Measurements from ENCODE around the gene CALML3. TPM values are rescaled to one million over a fixed set of nuclear protein-coding genes. Genes with fewer than 3 reads are reported as not detected.

The CALML3 gene
- polyA plus RNA-seq, 6 donors from 2014 or later = not detected

DNA sequence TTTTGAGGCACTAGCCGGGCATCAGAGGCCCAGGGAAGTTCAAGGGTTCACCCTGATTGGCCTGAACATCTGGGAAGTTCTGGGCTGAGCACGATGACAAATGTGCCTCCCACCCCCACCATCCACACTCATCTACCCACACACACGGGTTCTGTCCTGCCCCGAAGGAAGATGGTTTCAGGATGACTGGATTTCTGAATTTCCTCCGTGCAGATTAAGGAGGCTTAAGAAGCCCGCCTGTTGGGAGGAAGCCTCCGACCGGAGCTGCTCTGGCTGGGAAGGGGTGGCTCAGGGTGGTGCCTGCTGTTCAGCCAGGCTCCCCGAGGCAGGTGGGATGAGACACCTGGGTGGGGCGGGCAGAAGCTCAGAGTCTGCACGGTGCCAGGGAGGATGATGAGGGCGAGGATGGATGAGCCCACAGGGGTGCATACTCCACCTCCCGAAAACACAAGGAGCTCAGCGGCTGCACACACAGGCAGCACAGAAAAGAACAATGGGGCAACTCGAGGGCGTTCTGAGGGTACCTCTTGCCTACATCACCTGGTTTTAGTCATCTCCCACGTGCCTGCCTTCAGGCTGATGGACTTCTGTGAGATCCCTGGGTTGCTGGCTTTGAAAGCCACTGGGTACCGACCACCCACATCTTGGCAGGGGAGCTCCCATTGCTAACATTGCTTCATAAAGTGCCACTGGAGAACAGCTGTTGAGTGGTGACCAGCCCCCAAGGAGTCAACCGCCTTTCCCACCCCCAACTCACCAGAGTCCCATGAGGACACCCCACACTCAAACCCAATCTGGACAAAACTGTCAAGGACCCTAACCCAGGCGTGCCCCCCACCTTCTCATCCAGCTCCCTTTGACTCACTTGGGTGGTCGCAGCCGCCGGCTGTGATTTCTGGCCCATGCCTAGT is 41.2 kb downstream of the CALML3 start:
- Mint-ChIP-seq H3K27me3 (peaks cover 0 to 40% (median 26%) of the 10 kb centered on the region in 3 donors), H3K4me1 (peaks cover 0 to 3% (median 0%) of the 10 kb centered on the region in 3 donors), H3K9me3 (peaks cover 0 to 4% (median 0%) of the 10 kb centered on the region in 7 donors), H3K27ac (peak overlapping the region in 1 of 6 donors; percentile 64), H3K4me3 (no peak overlapping the region), H3K36me3 (no peaks in the 10 kb centered on the region)
- no peak for DNase-seq
- ATAC-seq (ENCODE audit: low read depth in 2 of 2) = no peak

DNA sequence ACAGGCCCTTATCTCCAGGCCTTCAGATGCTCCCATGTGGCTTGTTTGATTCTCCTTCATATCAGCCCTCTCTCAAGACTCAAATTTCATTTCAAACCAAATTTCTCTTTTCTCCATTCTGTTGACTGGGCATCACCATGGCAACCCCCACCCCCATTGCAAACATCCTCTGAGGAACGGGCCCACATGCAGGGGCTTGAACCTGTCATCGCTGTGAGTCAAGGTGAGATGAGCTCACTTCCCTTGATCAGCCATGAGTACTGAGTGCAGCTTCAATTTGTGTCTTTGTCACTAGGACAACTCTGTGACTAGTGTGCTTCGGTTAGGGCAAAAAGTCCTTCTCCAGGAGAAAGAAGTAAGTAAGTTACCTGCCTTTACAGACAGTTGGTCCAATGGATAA is 41.9 kb downstream of the CALML3 start:
- no peak for ATAC-seq (ENCODE audit: low read depth in 2 of 2)

GRCh38 chr10:5567477-5567876 is 42.7 kb downstream of the CALML3 start:
- H3K27me3 Mint-ChIP-seq = peaks cover 0 to 28% (median 23%) of the 10 kb centered on the region in 3 donors
- ATAC-seq (ENCODE audit: low read depth in 2 of 2) (no peak), DNase-seq (no peak)
- H3K4me1 Mint-ChIP-seq = peaks cover 0 to 3% (median 0%) of the 10 kb centered on the region in 3 donors
- no peak overlapping the region for H3K4me3 Mint-ChIP-seq
- H3K9me3 Mint-ChIP-seq = peaks cover 0 to 4% (median 0%) of the 10 kb centered on the region in 7 donors
- H3K36me3 Mint-ChIP-seq = no peaks in the 10 kb centered on the region
- no peak overlapping the region for H3K27ac Mint-ChIP-seq

More for the DNA sequence above, 41.9 kb downstream of the CALML3 start:
- Mint-ChIP-seq H3K27me3 (peaks cover 0 to 34% (median 26%) of the 10 kb centered on the region in 3 donors), H3K9me3 (peaks cover 0 to 4% (median 0%) of the 10 kb centered on the region in 7 donors), H3K4me1 (peaks cover 0 to 3% (median 0%) of the 10 kb centered on the region in 3 donors), H3K27ac (peak overlapping the region in 1 of 6 donors; percentile 64), H3K36me3 (no peaks in the 10 kb centered on the region), H3K4me3 (no peak overlapping the region)
- no peak for DNase-seq

DNA sequence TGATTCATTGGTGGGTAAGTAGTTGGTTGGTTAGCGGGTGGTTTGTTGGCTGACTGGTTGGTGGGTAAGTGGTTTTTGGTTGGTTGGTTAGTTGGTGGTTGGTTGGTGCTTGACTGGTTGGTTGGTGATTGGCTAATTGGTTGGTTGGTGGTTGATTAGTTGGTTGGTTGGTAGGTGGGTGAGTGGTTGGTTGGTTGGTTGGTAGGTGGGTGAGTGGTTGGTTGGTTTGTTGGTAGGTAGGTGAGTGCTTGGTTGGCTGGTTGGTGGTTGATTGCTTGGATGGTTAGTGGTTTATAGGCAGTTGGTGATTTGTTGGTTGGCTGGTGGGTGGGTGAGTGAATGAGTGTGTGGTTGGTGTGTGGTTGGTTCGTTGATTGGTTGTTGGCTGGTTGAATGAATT is 44.2 kb downstream of the CALML3 start:
- Mint-ChIP-seq H3K27me3 (peaks cover 0 to 26% (median 17%) of the 10 kb centered on the region in 3 donors), H3K4me3 (no peak overlapping the region), H3K9me3 (peaks cover 0 to 4% (median 0%) of the 10 kb centered on the region in 7 donors), H3K4me1 (peaks cover 0 to 4% (median 3%) of the 10 kb centered on the region in 3 donors), H3K27ac (peak overlapping the region in 1 of 6 donors; percentile 25), H3K36me3 (no peaks in the 10 kb centered on the region)
- ATAC-seq (ENCODE audit: low read depth in 2 of 2) = no peak
- no peak for DNase-seq

DNA sequence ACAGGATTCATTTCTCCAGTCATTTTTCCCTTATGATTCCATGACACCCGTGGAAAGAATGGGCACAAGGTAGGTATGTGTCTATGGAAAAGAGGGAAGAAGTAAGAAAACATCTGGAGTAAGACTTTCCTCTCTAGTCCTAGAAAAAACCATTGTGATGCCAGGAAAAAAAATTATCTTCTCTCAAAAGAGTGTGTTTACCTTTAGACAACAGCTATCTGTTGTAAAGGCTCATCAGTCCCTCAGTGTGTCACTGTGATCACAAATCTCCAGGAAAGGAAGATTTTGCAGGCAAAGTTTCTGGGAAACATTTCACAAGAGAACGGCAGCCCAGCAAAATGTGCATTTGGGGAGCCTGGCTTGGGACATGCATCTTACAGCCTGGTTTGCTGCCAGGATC is 44.8 kb downstream of the CALML3 start:
- no peak for DNase-seq
- Mint-ChIP-seq H3K9me3 (peaks cover 0 to 4% (median 0%) of the 10 kb centered on the region in 7 donors), H3K36me3 (no peaks in the 10 kb centered on the region), H3K4me3 (no peak overlapping the region), H3K4me1 (peaks cover 0 to 4% (median 3%) of the 10 kb centered on the region in 3 donors), H3K27me3 (peaks cover 0 to 21% (median 11%) of the 10 kb centered on the region in 3 donors), H3K27ac (peak overlapping the region in 1 of 6 donors; percentile 76)
- ATAC-seq (ENCODE audit: low read depth in 2 of 2) = no peak

- DNase-seq (no peak), ATAC-seq (ENCODE audit: low read depth in 2 of 2) (no peak)
- peaks cover 0 to 4% (median 0%) of the 10 kb centered on the region in 7 donors for H3K9me3 Mint-ChIP-seq
These were observed 45.4 kb downstream of the CALML3 start for GRCh38 chr10:5570007-5570655.

GRCh38 chr10:5570979-5571810 is 46.4 kb downstream of the CALML3 start:
- H3K4me3 Mint-ChIP-seq = no peak overlapping the region
- H3K36me3 Mint-ChIP-seq = no peaks in the 10 kb centered on the region
- peaks cover 0 to 21% (median 9%) of the 10 kb centered on the region in 3 donors for H3K27me3 Mint-ChIP-seq
- peaks cover 0 to 4% (median 0%) of the 10 kb centered on the region in 7 donors for H3K9me3 Mint-ChIP-seq
- H3K27ac Mint-ChIP-seq = no peak overlapping the region
- H3K4me1 Mint-ChIP-seq = peaks cover 1 to 5% (median 4%) of the 10 kb centered on the region in 3 donors
- DNase-seq = no peak
- no peak for ATAC-seq (ENCODE audit: low read depth in 2 of 2)

More at GRCh38 chr10:5570007-5570655, 45.4 kb downstream of the CALML3 start:
- H3K4me3 Mint-ChIP-seq = no peak overlapping the region
- H3K36me3 Mint-ChIP-seq = no peaks in the 10 kb centered on the region
- peaks cover 0 to 17% (median 5%) of the 10 kb centered on the region in 3 donors for H3K27me3 Mint-ChIP-seq
- peaks cover 0 to 4% (median 3%) of the 10 kb centered on the region in 3 donors for H3K4me1 Mint-ChIP-seq
- peak overlapping the region in 1 of 6 donors; percentile 76 for H3K27ac Mint-ChIP-seq

- Mint-ChIP-seq H3K27ac (no peak overlapping the region), H3K4me1 (peaks cover 3 to 8% (median 4%) of the 10 kb centered on the region in 3 donors), H3K36me3 (no peaks in the 10 kb centered on the region), H3K27me3 (peaks cover 0 to 17% (median 15%) of the 10 kb centered on the region in 3 donors), H3K9me3 (peaks cover 0 to 4% (median 0%) of the 10 kb centered on the region in 7 donors), H3K4me3 (no peak overlapping the region)
- DNase-seq (no peak), ATAC-seq (ENCODE audit: low read depth in 2 of 2) (no peak)
These were observed 47.1 kb downstream of the CALML3 start for GRCh38 chr10:5571826-5572225.

DNA sequence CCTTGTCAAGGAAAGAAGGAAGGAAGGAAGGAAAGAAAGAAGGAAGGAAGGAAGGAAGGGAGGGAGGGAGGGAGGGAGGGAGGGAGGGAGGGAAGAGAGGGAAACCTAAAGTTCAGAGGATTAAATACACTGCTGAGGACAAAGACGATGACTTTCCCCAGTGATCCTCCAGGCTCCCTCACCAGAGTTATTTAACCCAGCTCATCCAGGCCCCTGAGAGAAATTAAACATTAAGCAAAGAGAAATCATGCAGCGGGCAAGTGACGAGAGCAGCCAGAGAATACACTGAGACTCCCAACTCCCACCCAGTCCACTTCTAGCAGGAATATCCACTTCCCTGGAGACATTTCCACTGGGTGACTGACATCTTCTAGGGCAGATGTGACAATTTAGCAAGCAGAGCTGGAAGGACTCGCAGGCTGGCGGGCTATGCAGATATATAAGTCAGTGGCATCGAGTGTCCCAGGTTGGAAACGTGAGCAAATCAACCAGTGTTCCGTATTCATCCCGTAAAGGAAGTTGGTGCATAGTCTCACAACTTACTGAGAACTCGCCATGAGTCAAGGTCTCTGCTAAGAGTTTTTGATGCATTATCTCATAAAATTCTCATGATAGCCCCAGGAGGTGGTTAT is 48.7 kb downstream of the CALML3 start:
- ATAC-seq (ENCODE audit: low read depth in 2 of 2) = no peak
- Mint-ChIP-seq H3K9me3 (peaks cover 0 to 4% (median 0%) of the 10 kb centered on the region in 7 donors), H3K4me3 (no peak overlapping the region), H3K36me3 (no peaks in the 10 kb centered on the region), H3K27ac (peak overlapping the region in 1 of 6 donors; percentile 21), H3K27me3 (peaks cover 0 to 17% (median 15%) of the 10 kb centered on the region in 3 donors), H3K4me1 (peaks cover 3 to 12% (median 4%) of the 10 kb centered on the region in 3 donors)
- DNase-seq = no peak

DNA sequence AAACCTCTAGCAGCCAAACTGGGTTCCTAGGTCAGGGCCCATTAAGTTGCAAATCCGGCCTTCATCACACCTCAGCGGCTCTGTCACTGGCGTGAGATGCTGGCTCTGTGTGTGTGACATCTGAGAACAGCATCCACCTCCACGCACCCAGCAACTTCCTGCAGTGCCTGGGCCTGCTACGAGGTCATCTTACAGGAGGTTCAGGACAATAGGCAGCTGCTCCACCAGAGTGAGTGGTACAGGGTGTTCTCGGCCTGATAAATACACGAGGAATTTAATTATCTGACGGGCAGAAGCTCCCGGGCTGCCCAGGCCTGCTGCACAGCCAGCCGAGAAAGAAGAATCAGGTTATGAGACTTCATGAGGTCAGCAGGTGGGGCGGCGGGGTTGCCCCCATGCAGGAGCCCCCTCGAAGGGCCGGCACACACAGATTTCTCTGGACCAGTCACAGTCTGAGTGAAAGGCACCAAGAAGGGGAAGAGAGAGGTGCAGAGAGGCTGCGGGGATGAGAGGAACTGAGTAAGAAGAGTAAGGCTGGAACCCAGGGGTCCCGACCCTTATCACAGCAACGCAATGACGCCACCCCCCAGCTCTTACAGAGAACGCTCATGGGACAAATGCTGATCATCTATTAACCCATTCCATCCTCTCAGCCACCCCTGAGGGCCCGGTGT is 49.3 kb downstream of the CALML3 start:
- Mint-ChIP-seq H3K4me3 (no peak overlapping the region), H3K36me3 (no peaks in the 10 kb centered on the region), H3K9me3 (peaks cover 0 to under 1% (median 0%) of the 10 kb centered on the region in 7 donors), H3K27me3 (peaks cover 0 to 17% (median 14%) of the 10 kb centered on the region in 3 donors), H3K4me1 (peaks cover 3 to 12% (median 4%) of the 10 kb centered on the region in 3 donors), H3K27ac (peak overlapping the region in 1 of 6 donors; percentile 21)
- DNase-seq (no peak), ATAC-seq (ENCODE audit: low read depth in 2 of 2) (no peak)

DNA sequence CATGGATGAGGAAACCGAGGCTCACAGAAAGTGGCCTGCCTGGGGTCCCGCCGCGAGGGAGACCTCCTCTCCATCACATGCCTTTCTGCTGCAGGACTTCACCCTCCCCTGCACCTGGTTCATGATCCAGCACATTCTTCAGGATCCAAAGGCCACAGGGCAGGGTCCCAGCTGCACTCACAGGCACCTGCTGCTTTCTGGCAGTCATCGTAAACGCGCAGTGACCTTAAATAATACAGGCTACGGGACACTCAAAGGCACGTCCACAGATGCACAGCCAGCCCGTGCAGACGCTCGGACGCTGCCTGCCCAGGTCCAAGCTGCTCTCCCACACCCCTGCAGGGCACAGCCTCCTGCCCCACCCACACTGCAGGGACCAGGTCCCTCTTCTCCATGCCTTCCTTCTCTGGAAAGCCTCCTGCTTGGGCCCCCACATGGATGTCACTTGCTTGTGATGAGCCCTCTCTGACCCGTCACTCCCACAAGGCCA is 49.9 kb downstream of the CALML3 start:
- DNase-seq = no peak
- Mint-ChIP-seq H3K4me3 (peak overlapping the region in 1 of 8 donors; percentile 70), H3K36me3 (no peaks in the 10 kb centered on the region), H3K4me1 (peaks cover 4 to 12% (median 4%) of the 10 kb centered on the region in 3 donors), H3K27me3 (peaks cover 0 to 17% (median 9%) of the 10 kb centered on the region in 3 donors), H3K27ac (no peak overlapping the region), H3K9me3 (no peaks in the 10 kb centered on the region)
- ATAC-seq (ENCODE audit: low read depth in 2 of 2) = no peak

DNA sequence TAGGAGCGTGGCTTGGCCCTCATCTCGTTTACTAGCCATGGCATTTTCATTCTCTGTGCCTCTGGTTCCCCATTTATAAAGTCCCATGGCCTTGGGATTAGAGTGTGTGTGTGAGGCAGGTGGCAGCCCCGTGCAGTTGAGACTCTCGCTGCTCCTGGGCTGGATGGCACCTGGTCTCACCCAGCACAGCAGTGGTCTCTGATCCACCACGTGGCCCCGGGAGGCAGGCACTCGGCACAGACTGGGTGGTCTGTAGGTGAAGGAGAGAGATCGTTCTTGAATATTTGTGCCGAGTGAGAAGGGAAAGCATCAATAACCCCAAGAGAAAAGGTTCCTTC is 50.4 kb downstream of the CALML3 start:
- DNase-seq (no peak), ATAC-seq (ENCODE audit: low read depth in 2 of 2) (no peak)
- no peak overlapping the region for H3K27ac Mint-ChIP-seq
- H3K4me1 Mint-ChIP-seq = peaks cover 4 to 12% (median 5%) of the 10 kb centered on the region in 3 donors
- peaks cover 0 to 17% (median 9%) of the 10 kb centered on the region in 3 donors for H3K27me3 Mint-ChIP-seq
- no peaks in the 10 kb centered on the region for H3K9me3 Mint-ChIP-seq
- H3K36me3 Mint-ChIP-seq = no peaks in the 10 kb centered on the region
- H3K4me3 Mint-ChIP-seq = peak overlapping the region in 1 of 8 donors; percentile 70
